SU-DHL-6 (cell line): ENCODE data around the gene CDK5RAP2.

Experiments used
- H2AFZ ChIP-seq: fragments of 200-600 bp; sonication (generic); 2 replicates; pipeline ENCODE4 v1.6.1; 2014; ENCODE audit warnings: low read depth, mild to moderate bottlenecking, moderate library complexity, mixed read lengths, antibody characterized with exemption, low read length; ENCODE audit not compliant: severe bottlenecking
- H3F3A ChIP-seq: fragments of 200-600 bp; shearing (Covaris generic); 2 replicates; pipeline ENCODE4 v1.6.0; 2016; ENCODE audit warnings: antibody characterized with exemption, mild to moderate bottlenecking; ENCODE audit not compliant: insufficient read depth
- H3K27ac ChIP-seq: fragments of 200-600 bp; sonication (generic); 2 replicates; pipeline ENCODE4 v1.5.1; 2016; ENCODE audit warnings: low read depth, mild to moderate bottlenecking, low read length, moderate library complexity, mixed read lengths
- H3K27me3 ChIP-seq: fragments of 200-600 bp; sonication (generic), shearing (Covaris generic); 2 replicates; pipeline ENCODE4 v1.6.0; 2014; ENCODE audit warnings: mild to moderate bottlenecking, low read length
- H3K36me3 ChIP-seq: fragments of 200-600 bp; sonication (generic); 2 replicates; pipeline ENCODE4 v1.6.1; 2014; ENCODE audit warnings: mild to moderate bottlenecking, low read length, mixed read lengths
- H3K4me2 ChIP-seq: fragments of 300-600, 200-600 bp; shearing (Covaris generic), sonication (generic); 2 replicates; pipeline ENCODE4 v1.6.0; 2014; ENCODE audit warnings: low read length, low read depth, mild to moderate bottlenecking; ENCODE audit not compliant: poor library complexity, severe bottlenecking
- H3K4me3 ChIP-seq: fragments of 200-600 bp; sonication (generic); 2 replicates; pipeline ENCODE4 v1.5.1; 2014; ENCODE audit warnings: antibody characterized with exemption, low read length, mild to moderate bottlenecking, mixed read lengths; ENCODE audit not compliant: insufficient read depth, poor library complexity, severe bottlenecking
- H3K79me2 ChIP-seq: fragments of 200-600 bp; sonication (generic); 2 replicates; pipeline ENCODE4 v1.6.1; 2014; ENCODE audit warnings: mild to moderate bottlenecking, low read length, moderate library complexity; ENCODE audit not compliant: insufficient read depth
- H3K9ac ChIP-seq: fragments of 200-600 bp; sonication (generic); 2 replicates; pipeline ENCODE4 v1.7.0; 2014; ENCODE audit warnings: mild to moderate bottlenecking, low read length
- H3K9me2 ChIP-seq: fragments of 200-600 bp; sonication (generic); replicated peaks from 2 replicates; pipeline ENCODE4 v1.6.1; 2014; ENCODE audit warnings: low read length; ENCODE audit not compliant: insufficient read depth
- H3K9me3 ChIP-seq: fragments of 200-600 bp; sonication (generic); 2 replicates; pipeline ENCODE4 v1.6.1; 2014; ENCODE audit warnings: low read length, mixed read lengths; ENCODE audit not compliant: insufficient read depth
- H4K20me1 ChIP-seq: fragments of 200-600 bp; sonication (generic); 2 replicates; pipeline ENCODE4 v1.6.1; 2014; ENCODE audit warnings: low read depth, mild to moderate bottlenecking, antibody characterized with exemption, low read length, moderate library complexity, mixed read lengths
- CTCF ChIP-seq: fragments of 200-600 bp; sonication (generic); IDR thresholded peaks from one replicate; pipeline ENCODE4 v1.5.1; 2017; ENCODE audit warnings: antibody characterized with exemption, mild to moderate bottlenecking, low read length, moderate library complexity; ENCODE audit not compliant: insufficient read depth, poor library complexity, severe bottlenecking
- EZH2phosphoT487 ChIP-seq: fragments of 200-600 bp; sonication (generic), shearing (Covaris generic); conservative IDR thresholded peaks from 2 replicates; pipeline ENCODE4 v1.6.1; 2018; ENCODE audit warnings: mild to moderate bottlenecking, antibody characterized with exemption, low read length, moderate library complexity, mixed read lengths

CDK5RAP2 gene

GRCh38 chr9:120538339-120538738, 41.6 kb downstream of the CDK5RAP2 start:
- no peaks in the 10 kb centered on the region for H3K27me3 ChIP-seq
- TF ChIP-seq EZH2phosphoT487 (no peak), CTCF (no peak)
- H4K20me1 ChIP-seq, result no peaks in the 10 kb centered on the region
- H3K79me2 ChIP-seq, result no peaks in the 10 kb centered on the region
- H3F3A ChIP-seq, result no peaks in the 10 kb centered on the region
- no peak overlapping the region for H3K27ac ChIP-seq
- H3K36me3 ChIP-seq, result peaks cover 31% of the 10 kb centered on the region; the same call in 1 of the 2 replicates
- H3K4me3 ChIP-seq, result no peak overlapping the region
- H3K9me2 ChIP-seq, result no peaks in the 10 kb centered on the region
- no peak overlapping the region for H2AFZ ChIP-seq
- H3K4me2 ChIP-seq, result no peak overlapping the region
- no peak overlapping the region for H3K9ac ChIP-seq
- H3K9me3 ChIP-seq, result no peaks in the 10 kb centered on the region

GRCh38 chr9:120536949-120537640, 42.9 kb downstream of the CDK5RAP2 start:
- H3K36me3 ChIP-seq, result peaks cover 31% of the 10 kb centered on the region; the same call in 1 of the 2 replicates
- no peak overlapping the region for H3K4me3 ChIP-seq
- H3K9me3 ChIP-seq, result no peaks in the 10 kb centered on the region
- no peak overlapping the region for H3K9ac ChIP-seq
- H3K4me2 ChIP-seq, result no peak overlapping the region
- no peaks in the 10 kb centered on the region for H4K20me1 ChIP-seq
- TF ChIP-seq EZH2phosphoT487 (no peak), CTCF (no peak)
- no peaks in the 10 kb centered on the region for H3F3A ChIP-seq
- no peaks in the 10 kb centered on the region for H3K27me3 ChIP-seq
- H3K79me2 ChIP-seq, result no peaks in the 10 kb centered on the region
- no peak overlapping the region for H3K27ac ChIP-seq
- no peak overlapping the region for H2AFZ ChIP-seq
- H3K9me2 ChIP-seq, result no peaks in the 10 kb centered on the region

GRCh38 chr9:120536094-120536493, 43.9 kb downstream of the CDK5RAP2 start:
- Histone ChIP-seq H3K27me3 (no peaks in the 10 kb centered on the region), H4K20me1 (no peaks in the 10 kb centered on the region), H2AFZ (no peak overlapping the region), H3K4me2 (no peak overlapping the region), H3K4me3 (no peak overlapping the region), H3K36me3 (peaks cover 27% of the 10 kb centered on the region; the same call in 1 of the 2 replicates), H3F3A (no peaks in the 10 kb centered on the region), H3K9me2 (no peaks in the 10 kb centered on the region), H3K9ac (no peak overlapping the region), H3K79me2 (no peaks in the 10 kb centered on the region), H3K27ac (no peak overlapping the region), H3K9me3 (no peaks in the 10 kb centered on the region)
- TF ChIP-seq CTCF (no peak), EZH2phosphoT487 (no peak)
